Psoas muscle (tissue), 8 donors: ENCODE measurements around the gene SCUBE1. TPM values are rescaled to one million over a fixed set of nuclear protein-coding genes. Genes with fewer than 3 reads are reported as not detected.

Experiments used
- ATAC-seq, 4 donors: fragments of 200-7000 bp; cut with Tn5 transposase; one replicate each; pipeline ENCODE4 v1.9.1; 2020; ENCODE audit warnings: moderate library complexity in 3 of 4, mild to moderate bottlenecking in 2 of 4
- DNase-seq, 2 donors: peaks; one replicate each; pipeline ENCODE4 v3.0.0-alpha.2; 2020
- H3K27ac ChIP-seq: fragments of 200-600 bp; one replicate; pipeline ENCODE4 v1.8.0; 2022
- H3K27me3 ChIP-seq, 3 donors: fragments of 200-600 bp in 1 of 3; one replicate each; pipeline versions ENCODE4 v1.6.1 to v1.8.0; 2013 to 2022; ENCODE audit warnings: low read length in 2 of 3, mild to moderate bottlenecking in 2 of 3, moderate library complexity in 1 of 3; ENCODE audit not compliant: insufficient read depth in 3 of 3
- H3K36me3 ChIP-seq, 2 donors: fragments of 200-600 bp in 1 of 2; one replicate each; pipeline versions ENCODE4 v1.6.1 to v1.8.0; 2013 to 2022; ENCODE audit warnings: low read depth in 1 of 2, mild to moderate bottlenecking in 1 of 2, moderate library complexity in 1 of 2; ENCODE audit not compliant: insufficient read depth in 1 of 2
- H3K4me1 ChIP-seq: fragments of 200-600 bp; one replicate; pipeline ENCODE4 v1.8.0; 2022
- H3K4me3 ChIP-seq: fragments of 200-600 bp; one replicate; pipeline ENCODE4 v1.8.0; 2022; ENCODE audit warnings: mild to moderate bottlenecking
- H3K9me3 ChIP-seq: fragments of 200-600 bp; one replicate; pipeline ENCODE4 v1.8.0; 2022
- CTCF ChIP-seq: fragments of 200-600 bp; IDR thresholded peaks from one replicate; pipeline ENCODE4 v1.8.0; 2022; ENCODE audit warnings: antibody characterized with exemption
- WGBS, 3 donors: extraction: QIAGEN DNeasy Blood & Tissue Kit; methylation state at CpG; one replicate each; pipeline versions ENCODE4 v1.1.6 to v1.1.7; 2013; 5-methylcytosine and 5-hydroxymethylcytosine counted together
- intact Hi-C, 2 donors: fragments of 100-400 bp; cut with DNase I; formaldehyde crosslinking; loops; one replicate each; pipeline versions ENCODE4 v1.11.0 to v1.14.2; 2022
- polyA plus RNA-seq, 3 donors: library from polyadenylated mRNA; stranded (reverse); fragments of 200-250 nt; gene quantifications; one replicate each; pipeline ENCODE4 v1.2.3, GENCODE V29; 2013
- total RNA-seq, 4 donors: library from RNA; stranded (reverse); fragmentation: NEBNext Ultra II Directional in 2 of 4; extraction: Animal tissue kit (Norgen Biotek cat#: 25700) in 2 of 4; gene quantifications; one replicate each; pipeline versions ENCODE4 v1.2.1 to v1.2.4, GENCODE V29; 2021 to 2023
- donor health status: healthy with polysubstance abuse.
- donor health status: DM: no; HTN: no; CAD: no; lungs with moderate emphysema.
- donor health status: Bipolar disorder and iron deficiency.
- donor health status: healthy.
- donor health status: DM: yes; HTN: yes; CAD: no.
- donor health status: DM: no; HTN: no; CAD: no.
- donor health status: DM: no; HTN: no; CAD: no.
- donor health status: DM: yes; HTN: yes; CAD: no.

The SCUBE1 gene
- total and polyA plus RNA-seq, 7 donors = 0.04 to 0.19 (median 0.08) TPM

GRCh38 chr22:43275545-43276317 is 67.4 kb downstream of the SCUBE1 start:
- no peaks in the 10 kb centered on the region for H3K4me1 ChIP-seq
- no peak overlapping the region for H3K27ac ChIP-seq
- intact Hi-C loops = loop anchor here in 1 of 2 donors (2.0 kb wide), 1 partner anchor 109 kb away; no protein-coding TSS in a partner anchor
- H3K9me3 ChIP-seq = no peaks in the 10 kb centered on the region
- 68 to 78% (median 76%) methylated on average over 19 of the region's 19 CpGs for WGBS, 3 donors
- ATAC-seq (no peak), DNase-seq (no peak)
- H3K4me3 ChIP-seq = no peak overlapping the region
- no peaks in the 10 kb centered on the region for H3K36me3 ChIP-seq
- H3K27me3 ChIP-seq = peaks cover 0 to 9% (median 0%) of the 10 kb centered on the region in 3 donors
- TF ChIP-seq CTCF = no peak

GRCh38 chr22:43274595-43275240 is 68.5 kb downstream of the SCUBE1 start:
- Histone ChIP-seq H3K4me3 (no peak overlapping the region), H3K36me3 (no peaks in the 10 kb centered on the region), H3K4me1 (no peaks in the 10 kb centered on the region), H3K9me3 (no peaks in the 10 kb centered on the region), H3K27ac (no peak overlapping the region), H3K27me3 (peaks cover 0 to 9% (median 0%) of the 10 kb centered on the region in 3 donors)
- 88 to 92% (median 91%) methylated on average over 25 of the region's 25 CpGs for WGBS, 3 donors
- intact Hi-C loops = loop anchor here (2.0 to 5.0 kb wide), 3 partner anchors 73 to 113 kb away; no protein-coding TSS in a partner anchor
- ATAC-seq = no peak
- TF ChIP-seq CTCF = no peak
- no peak for DNase-seq

GRCh38 chr22:43273902-43274484 is 69.2 kb downstream of the SCUBE1 start:
- Histone ChIP-seq H3K36me3 (no peaks in the 10 kb centered on the region), H3K4me1 (no peaks in the 10 kb centered on the region), H3K27ac (no peak overlapping the region), H3K27me3 (peaks cover 0 to 9% (median 0%) of the 10 kb centered on the region in 3 donors), H3K4me3 (no peak overlapping the region), H3K9me3 (no peaks in the 10 kb centered on the region)
- 27 to 29% (median 28%) methylated on average over 9 of the region's 9 CpGs for WGBS, 3 donors
- no peak for DNase-seq
- ATAC-seq = peak in 3 of 4 donors; percentile 54 to 69 (median 64)
- intact Hi-C loops = loop anchor here (2.0 to 5.0 kb wide), 3 partner anchors 73 to 113 kb away; no protein-coding TSS in a partner anchor
- TF ChIP-seq CTCF = peak; percentile 56

GRCh38 chr22:43272869-43273318 is 70.3 kb downstream of the SCUBE1 start:
- DNase-seq (no peak), ATAC-seq (no peak)
- no peaks in the 10 kb centered on the region for H3K36me3 ChIP-seq
- no peak overlapping the region for H3K27ac ChIP-seq
- no peak for TF ChIP-seq CTCF
- H3K9me3 ChIP-seq = no peaks in the 10 kb centered on the region
- H3K4me3 ChIP-seq = no peak overlapping the region
- intact Hi-C loops = loop anchor here (5.0 kb wide), 2 partner anchors 74 to 114 kb away; no protein-coding TSS in a partner anchor
- 62 to 67% (median 65%) methylated on average over 12 of the region's 12 CpGs for WGBS, 3 donors
- peaks cover 0 to 13% (median 0%) of the 10 kb centered on the region in 3 donors for H3K27me3 ChIP-seq
- H3K4me1 ChIP-seq = no peaks in the 10 kb centered on the region
